Measurements from ENCODE around the gene ATP2C2.

DNA sequence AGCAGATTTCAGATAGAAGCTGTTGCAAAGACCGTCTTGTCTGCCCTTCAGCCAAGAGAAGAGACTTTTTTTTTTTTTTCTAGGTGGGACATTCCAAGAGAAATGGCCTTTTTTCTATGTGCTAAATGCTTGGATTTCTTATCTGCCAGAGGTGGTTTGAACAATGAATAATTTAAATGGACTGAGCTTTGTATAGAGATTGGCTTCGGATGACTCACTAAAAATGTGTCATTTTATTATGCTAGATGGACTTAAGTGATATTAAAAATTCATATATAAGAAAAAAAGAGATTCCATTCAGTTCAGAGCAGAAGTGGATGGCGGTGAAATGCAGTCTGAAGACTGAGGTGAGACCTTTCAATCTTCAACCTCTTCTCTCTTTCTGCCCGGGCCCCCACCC lies 77.7 kb downstream of the ATP2C2 start:
- TF ChIP-seq, protein P1, sequence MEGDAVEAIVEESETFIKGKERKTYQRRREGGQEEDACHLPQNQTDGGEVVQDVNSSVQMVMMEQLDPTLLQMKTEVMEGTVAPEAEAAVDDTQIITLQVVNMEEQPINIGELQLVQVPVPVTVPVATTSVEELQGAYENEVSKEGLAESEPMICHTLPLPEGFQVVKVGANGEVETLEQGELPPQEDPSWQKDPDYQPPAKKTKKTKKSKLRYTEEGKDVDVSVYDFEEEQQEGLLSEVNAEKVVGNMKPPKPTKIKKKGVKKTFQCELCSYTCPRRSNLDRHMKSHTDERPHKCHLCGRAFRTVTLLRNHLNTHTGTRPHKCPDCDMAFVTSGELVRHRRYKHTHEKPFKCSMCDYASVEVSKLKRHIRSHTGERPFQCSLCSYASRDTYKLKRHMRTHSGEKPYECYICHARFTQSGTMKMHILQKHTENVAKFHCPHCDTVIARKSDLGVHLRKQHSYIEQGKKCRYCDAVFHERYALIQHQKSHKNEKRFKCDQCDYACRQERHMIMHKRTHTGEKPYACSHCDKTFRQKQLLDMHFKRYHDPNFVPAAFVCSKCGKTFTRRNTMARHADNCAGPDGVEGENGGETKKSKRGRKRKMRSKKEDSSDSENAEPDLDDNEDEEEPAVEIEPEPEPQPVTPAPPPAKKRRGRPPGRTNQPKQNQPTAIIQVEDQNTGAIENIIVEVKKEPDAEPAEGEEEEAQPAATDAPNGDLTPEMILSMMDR (conservative IDR thresholded peaks at IDR 0.05), result no peak
- TF ChIP-seq ZFX (IDR thresholded peaks at IDR 0.05), result no peak

Measured in C4-2B (cell line).